Measurements from ENCODE around the gene RINL. TPM values are rescaled to one million over a fixed set of nuclear protein-coding genes. Genes with fewer than 3 reads are reported as not detected.
A peak's percentile ranks its signal among the peaks of the same experiment; 100 is the strongest.

Gene RINL
- total and polyA plus RNA-seq, 2 of the 8 experiments (the other 6 are each of a cell fraction or from before 2014, with no cell fraction given), result 11.1 to 11.9 TPM

DNA sequence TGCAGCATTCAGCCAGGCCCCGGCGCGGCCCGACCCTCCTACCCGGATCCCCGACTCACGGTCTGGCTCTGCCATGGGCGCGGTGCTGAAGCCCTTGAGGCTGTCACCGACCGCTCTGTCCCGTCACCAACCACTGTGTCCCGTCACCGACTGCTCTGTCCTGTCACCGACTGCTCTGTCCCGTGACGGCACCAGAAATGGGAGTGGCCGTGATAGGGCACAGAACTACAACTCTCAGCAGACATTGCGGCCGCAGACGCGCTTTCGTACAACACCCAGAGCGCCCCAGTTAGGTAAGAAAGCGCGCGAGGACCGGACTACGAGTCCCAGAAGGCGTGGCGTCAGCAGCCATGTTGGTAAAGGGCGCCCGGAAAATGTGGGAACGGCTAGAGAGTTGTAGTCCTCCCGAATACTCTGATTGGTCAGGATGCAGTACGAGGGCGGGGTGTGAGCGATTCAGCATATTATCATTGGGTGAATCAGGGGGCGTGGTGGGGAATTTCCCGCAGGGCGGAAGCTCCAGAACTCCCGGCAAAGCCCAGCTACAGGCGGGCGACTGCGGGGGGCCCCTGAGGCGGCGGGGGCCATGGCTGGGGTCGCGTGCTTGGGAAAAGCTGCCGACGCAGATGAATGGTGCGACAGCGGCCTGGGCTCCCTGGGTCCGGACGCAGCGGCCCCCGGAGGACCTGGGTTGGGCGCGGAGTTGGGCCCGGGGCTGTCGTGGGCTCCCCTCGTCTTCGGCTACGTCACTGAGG is 21.5 kb upstream of the RINL start, which contains the start of the genes NFKBIB and SIRT2:
NFKBIB (plus strand) TSS at position 523 of the 755 bp plus-strand sequence; CDS start at position 587, 64 bp downstream.
SIRT2 (minus strand) TSS at position 172 of the 755 bp plus-strand sequence; CDS start at position 75, 97 bp downstream.
- H4K5ac ChIP-seq (ENCODE audit: insufficient read length, low read depth, low read length), result peak within 1 kb of the TSS; percentile 58
- peak; percentile 96 to 98 for DNase-seq (ENCODE audit: low read depth in 1 of 2, low spot score in 2 of 2)
- H3K79me1 ChIP-seq (ENCODE audit: low read depth, low read length), result no peaks in the 10 kb centered on the region; the same call in 1 of the 2 replicates
- H3K4me2 ChIP-seq (ENCODE audit: insufficient read depth in 1 of 2, low read depth in 2 of 2, low read length in 2 of 2), result peak within 1 kb of the TSS; percentile 90 to 94
- H3K14ac ChIP-seq (ENCODE audit: insufficient read length), result no peak within 1 kb of the TSS
- CTCF ChIA-PET (ENCODE audit: partially characterized antibody), result interaction anchor here (0.9 to 2.3 kb wide), 7 partner anchors 12 to 152 kb away, joined by 3 to 11 read pairs (median 5); partner anchors contain the start of genes CCER2, MRPS12 and SARS2
- peaks cover 13% of the 10 kb centered on the region; the same call in 1 of the 2 replicates for H3K23me2 ChIP-seq (ENCODE audit: low read depth, low read length)
- no peak within 1 kb of the TSS for H2BK20ac ChIP-seq (ENCODE audit: low read length)
- H3K79me2 ChIP-seq (ENCODE audit: control insufficient read depth in 1 of 2, insufficient read depth in 2 of 2, low read length in 2 of 2), result peaks cover 0 to 16% of the 10 kb centered on the region in 2 experiments; a peak in 2 of 4 replicates
- peak within 1 kb of the TSS; percentile 1 for H3K4ac ChIP-seq (replicated peaks; ENCODE audit: insufficient read length, low read depth, low read length)
- peak; percentile 88 for FAIRE-seq
- peaks cover 0 to 1% of the 10 kb centered on the region in 2 experiments for H4K20me1 ChIP-seq (replicated peaks in 1 of 2; ENCODE audit: control insufficient read depth in 1 of 2, insufficient read depth in 2 of 2, low read length in 2 of 2)
- 2% methylated on average over 59 of the region's 64 CpGs; no CpG with 5 or more reads in 1 of the 2 experiments for WGBS, 2 experiments (ENCODE audit: extremely low coverage in 1 of 2, insufficient coverage in 1 of 2, insufficient read length in 1 of 2, insufficient replicate concordance in 2 of 2, low coverage in 1 of 2, low lambda C conversion rate in 2 of 2, missing lambda C conversion rate in 1 of 2)
- no peak within 1 kb of the TSS for H2BK12ac ChIP-seq (ENCODE audit: low read depth, low read length)
- H3K27ac ChIP-seq (ENCODE audit: low read depth, low read length), result peak within 1 kb of the TSS; percentile 80
- peak within 1 kb of the TSS; percentile 83; the same call in 1 of the 2 replicates for H2AFZ ChIP-seq (ENCODE audit: low read length)
- peak within 1 kb of the TSS; percentile 86 for H4K8ac ChIP-seq (ENCODE audit: extremely low read depth, insufficient read depth, low read length)
- no peak within 1 kb of the TSS for H2BK15ac ChIP-seq (ENCODE audit: low read length)
- 0 out of 4 replicates have a peak, but pooled peaks cover 0 to 2% of the 10 kb centered on the region in 2 experiments for H3K9me3 ChIP-seq (ENCODE audit: insufficient read depth in 2 of 2, low read depth in 1 of 2, low read length in 1 of 2)
- H3K9ac ChIP-seq (replicated peaks in 1 of 4; ENCODE audit: extremely low read depth in 1 of 4, low read depth in 3 of 4, low read length in 3 of 4), result peak within 1 kb of the TSS; percentile 62 to 83 (median 77)
- H3K27me3 ChIP-seq (replicated peaks in 1 of 4; ENCODE audit: control insufficient read depth in 3 of 4, extremely low read depth in 1 of 4, insufficient read depth in 3 of 4, low read length in 3 of 4), result peaks cover 0 to 9% (median 4%) of the 10 kb centered on the region in 4 experiments; a peak in 3 of 7 replicates
- no peak within 1 kb of the TSS for H2BK5ac ChIP-seq (ENCODE audit: low read depth, low read length)
- H2BK120ac ChIP-seq (replicated peaks; ENCODE audit: low read depth, low read length), result no peak within 1 kb of the TSS
- peak within 1 kb of the TSS; percentile 74 to 90 (median 84) for H3K4me3 ChIP-seq (ENCODE audit: extremely low read depth in 1 of 4, insufficient read depth in 2 of 4, low read depth in 3 of 4, low read length in 4 of 4)
- POLR2A ChIA-PET (ENCODE audit: partially characterized antibody), result interaction anchor here (0.6 to 2.5 kb wide), 20 partner anchors 10 to 1534 kb away, joined by 3 to 11 read pairs (median 4); partner anchors contain the start of genes CCER2, ECH1, FBXO17 and MRPS12
- no peak within 1 kb of the TSS for H3K23ac ChIP-seq (ENCODE audit: insufficient read length)
- H3K36me3 ChIP-seq (ENCODE audit: control insufficient read depth in 2 of 4, insufficient read depth in 4 of 4, low read length in 3 of 4), result no peaks in the 10 kb centered on the region; a peak in 2 of 8 replicates
- peaks cover 0 to 9% (median 3%) of the 10 kb centered on the region in 4 experiments; a peak in 4 of 7 replicates for H3K4me1 ChIP-seq (replicated peaks in 1 of 4; ENCODE audit: control insufficient read depth in 3 of 4, insufficient read depth in 4 of 4, low read length in 3 of 4)
- H2AK5ac ChIP-seq (ENCODE audit: low read depth, low read length), result no peak within 1 kb of the TSS
- peak within 1 kb of the TSS; percentile 52 for H4K91ac ChIP-seq (replicated peaks; ENCODE audit: insufficient read length, low read length)
- H3K56ac ChIP-seq (replicated peaks; ENCODE audit: insufficient read length, low read depth, low read length), result no peak within 1 kb of the TSS
- peak within 1 kb of the TSS; percentile 66 for H3K18ac ChIP-seq (ENCODE audit: extremely low read depth, low read length)
- TF ChIP-seq, protein P1, sequence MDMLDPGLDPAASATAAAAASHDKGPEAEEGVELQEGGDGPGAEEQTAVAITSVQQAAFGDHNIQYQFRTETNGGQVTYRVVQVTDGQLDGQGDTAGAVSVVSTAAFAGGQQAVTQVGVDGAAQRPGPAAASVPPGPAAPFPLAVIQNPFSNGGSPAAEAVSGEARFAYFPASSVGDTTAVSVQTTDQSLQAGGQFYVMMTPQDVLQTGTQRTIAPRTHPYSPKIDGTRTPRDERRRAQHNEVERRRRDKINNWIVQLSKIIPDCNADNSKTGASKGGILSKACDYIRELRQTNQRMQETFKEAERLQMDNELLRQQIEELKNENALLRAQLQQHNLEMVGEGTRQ (IDR thresholded peaks at IDR 0.05; ENCODE audit: low read length), result peak; percentile 52
- TF ChIP-seq BACH1 (IDR thresholded peaks at IDR 0.05; ENCODE audit: low read length), result 0 out of 2 replicates have a peak, but pooled peaks have one; percentile 18
- TF ChIP-seq HDAC2 (IDR thresholded peaks at IDR 0.05; ENCODE audit: borderline replicate concordance in 1 of 2, low read depth in 2 of 2, low read length in 2 of 2), result peak; percentile 42 to 81; a peak in 1 of 4 replicates
- peak; percentile 92 for TF ChIP-seq SIX5 (IDR thresholded peaks at IDR 0.05; ENCODE audit: low read depth, low read length)
- TF ChIP-seq MAFK (IDR thresholded peaks at IDR 0.05; ENCODE audit: low read depth, low read length), result no peak
- TF ChIP-seq SUZ12 (IDR thresholded peaks at IDR 0.05; ENCODE audit: low read length), result no peak
- no peak for TF ChIP-seq TCF12 (IDR thresholded peaks at IDR 0.05; ENCODE audit: low read depth, low read length)
- TF ChIP-seq PHF8 (conservative IDR thresholded peaks at IDR 0.05; ENCODE audit: low read depth, low read length), result peak; percentile 73
- TF ChIP-seq CBX8 (IDR thresholded peaks at IDR 0.05; ENCODE audit: borderline replicate concordance, low read depth, low read length), result no peak

Data from H1 (cell line).